ENCODE data around the gene ABITRAM. TPM values are rescaled to one million over a fixed set of nuclear protein-coding genes. Genes with fewer than 3 reads are reported as not detected.

Gene ABITRAM
- total RNA-seq, 6 experiments from 2014 or later = 5.2 to 8.3 (median 6.8) TPM

DNA sequence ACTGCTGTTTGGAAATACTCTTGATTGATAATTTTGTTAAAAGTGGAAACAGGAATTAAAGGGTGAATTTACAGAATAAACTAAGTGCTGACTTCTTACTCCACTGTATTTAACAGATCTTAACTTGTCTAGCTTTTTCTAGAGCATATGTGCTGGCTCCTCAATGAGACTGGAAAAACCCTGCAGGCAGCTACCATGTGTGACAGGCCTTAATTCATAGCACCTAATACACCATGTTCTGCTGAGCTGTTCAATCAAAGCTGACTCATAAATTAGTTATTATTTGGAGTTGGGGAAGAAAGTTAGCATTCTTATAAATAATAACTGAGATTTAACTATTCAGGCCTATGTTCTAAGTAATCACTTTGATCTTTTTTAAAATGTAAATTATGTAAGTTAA is 49.7 kb downstream of the ABITRAM start:
- Histone ChIP-seq H3K9me3 (no peaks in the 10 kb centered on the region), H3K36me3 (no peaks in the 10 kb centered on the region), H3K4me3 (no peak overlapping the region), H3K27me3 (no peaks in the 10 kb centered on the region), H3K27ac (no peak overlapping the region), H3K4me1 (no peaks in the 10 kb centered on the region)
- intact Hi-C loops (cut with DNase I) = no loop called here
- TF ChIP-seq, protein P1, sequence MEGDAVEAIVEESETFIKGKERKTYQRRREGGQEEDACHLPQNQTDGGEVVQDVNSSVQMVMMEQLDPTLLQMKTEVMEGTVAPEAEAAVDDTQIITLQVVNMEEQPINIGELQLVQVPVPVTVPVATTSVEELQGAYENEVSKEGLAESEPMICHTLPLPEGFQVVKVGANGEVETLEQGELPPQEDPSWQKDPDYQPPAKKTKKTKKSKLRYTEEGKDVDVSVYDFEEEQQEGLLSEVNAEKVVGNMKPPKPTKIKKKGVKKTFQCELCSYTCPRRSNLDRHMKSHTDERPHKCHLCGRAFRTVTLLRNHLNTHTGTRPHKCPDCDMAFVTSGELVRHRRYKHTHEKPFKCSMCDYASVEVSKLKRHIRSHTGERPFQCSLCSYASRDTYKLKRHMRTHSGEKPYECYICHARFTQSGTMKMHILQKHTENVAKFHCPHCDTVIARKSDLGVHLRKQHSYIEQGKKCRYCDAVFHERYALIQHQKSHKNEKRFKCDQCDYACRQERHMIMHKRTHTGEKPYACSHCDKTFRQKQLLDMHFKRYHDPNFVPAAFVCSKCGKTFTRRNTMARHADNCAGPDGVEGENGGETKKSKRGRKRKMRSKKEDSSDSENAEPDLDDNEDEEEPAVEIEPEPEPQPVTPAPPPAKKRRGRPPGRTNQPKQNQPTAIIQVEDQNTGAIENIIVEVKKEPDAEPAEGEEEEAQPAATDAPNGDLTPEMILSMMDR (IDR thresholded peaks at IDR 0.05) = no peak
- no peak for TF ChIP-seq POLR2A (IDR thresholded peaks at IDR 0.05)
- DNase-seq (no peak), ATAC-seq (no peak)

Other genes with a start within 250 kb of the ABITRAM start
- not detected for gene ACTL7B, start 78.4 kb upstream of the ABITRAM start, total RNA-seq
- gene ACTL7A, start 72.1 kb upstream of the ABITRAM start, total RNA-seq = not detected
- gene ELP1, start 276 bp upstream of the ABITRAM start, total RNA-seq = 10 to 100 TPM; 10.4 to 20.6 (median 13.0) TPM
- gene CTNNAL1, start 79.1 kb downstream of the ABITRAM start, total RNA-seq = 10 to 100 TPM; 12.0 to 26.4 (median 20.3) TPM
- gene TMEM245, start 185.5 kb downstream of the ABITRAM start, total RNA-seq = 10 to 100 TPM; 24.7 to 39.5 (median 36.8) TPM
- not detected for gene FRRS1L, start 232.8 kb downstream of the ABITRAM start, total RNA-seq